WTC11 (cell line): ENCODE results near the gene THUMPD1.

ENCODE experiments used
- CREB1 ChIP-seq: sonication (generic); formaldehyde crosslinking; IDR thresholded peaks from 2 replicates; pipeline ENCODE4 v1.8.0; 2023; ENCODE audit warnings: mild to moderate bottlenecking, missing genetic modification reagents
- CREM ChIP-seq: sonication (generic); formaldehyde crosslinking; IDR thresholded peaks from 2 replicates; pipeline ENCODE4 v1.8.1; 2022; ENCODE audit warnings: mild to moderate bottlenecking, missing genetic modification reagents, moderate library complexity
- ESRRA ChIP-seq: sonication (generic); formaldehyde crosslinking; IDR thresholded peaks from 2 replicates; pipeline ENCODE4 v1.8.1; 2022; ENCODE audit warnings: mild to moderate bottlenecking, missing genetic modification reagents, borderline replicate concordance
- FOXJ3 ChIP-seq: sonication (generic); formaldehyde crosslinking; IDR thresholded peaks from 2 replicates; pipeline ENCODE4 v1.9.0; 2021; ENCODE audit warnings: missing genetic modification reagents, mild to moderate bottlenecking, borderline replicate concordance
- NFYB ChIP-seq: sonication (generic); formaldehyde crosslinking; conservative IDR thresholded peaks from 2 replicates; pipeline ENCODE4 v1.8.0; 2022; ENCODE audit warnings: low read depth, missing genetic modification reagents
- NR3C1 ChIP-seq: sonication (generic); formaldehyde crosslinking; conservative IDR thresholded peaks from 2 replicates; pipeline ENCODE4 v1.8.1; 2023; ENCODE audit warnings: low read depth, mild to moderate bottlenecking, missing genetic modification reagents
- OVOL2 ChIP-seq: fragments of 250-450 bp; sonication (Bioruptor Pico); IDR thresholded peaks from 2 replicates; pipeline ENCODE4 v1.9.0; 2021; ENCODE audit warnings: mild to moderate bottlenecking, borderline replicate concordance
- TP53 ChIP-seq: sonication (generic); formaldehyde crosslinking; IDR thresholded peaks from 2 replicates; pipeline ENCODE4 v1.8.1; 2023; ENCODE audit warnings: mild to moderate bottlenecking, missing genetic modification reagents
- USF2 ChIP-seq: sonication (generic); formaldehyde crosslinking; IDR thresholded peaks from 2 replicates; pipeline ENCODE4 v1.8.1; 2023; ENCODE audit warnings: mild to moderate bottlenecking, missing genetic modification reagents, moderate library complexity
- TF ChIP-seq, protein P1 (sequence below): fragments of 200-600 bp; IDR thresholded peaks from 2 replicates; pipeline ENCODE4 v1.8.0; 2022; ENCODE audit warnings: antibody characterized with exemption
- TF ChIP-seq, protein P2 (sequence below): sonication (generic); formaldehyde crosslinking; IDR thresholded peaks from 2 replicates; pipeline ENCODE4 v1.8.1; 2022; ENCODE audit warnings: mild to moderate bottlenecking, missing genetic modification reagents, moderate library complexity, borderline replicate concordance
- TF ChIP-seq, protein P3 (sequence below): sonication (generic); formaldehyde crosslinking; IDR thresholded peaks from 2 replicates; pipeline ENCODE4 v1.8.0; 2023; ENCODE audit warnings: missing genetic modification reagents
- TF ChIP-seq, protein P4 (sequence below): sonication (generic); formaldehyde crosslinking; IDR thresholded peaks from 2 replicates; pipeline ENCODE4 v1.8.1; 2023; ENCODE audit warnings: mild to moderate bottlenecking, moderate library complexity, missing genetic modification reagents

- TF ChIP-seq, protein P1, sequence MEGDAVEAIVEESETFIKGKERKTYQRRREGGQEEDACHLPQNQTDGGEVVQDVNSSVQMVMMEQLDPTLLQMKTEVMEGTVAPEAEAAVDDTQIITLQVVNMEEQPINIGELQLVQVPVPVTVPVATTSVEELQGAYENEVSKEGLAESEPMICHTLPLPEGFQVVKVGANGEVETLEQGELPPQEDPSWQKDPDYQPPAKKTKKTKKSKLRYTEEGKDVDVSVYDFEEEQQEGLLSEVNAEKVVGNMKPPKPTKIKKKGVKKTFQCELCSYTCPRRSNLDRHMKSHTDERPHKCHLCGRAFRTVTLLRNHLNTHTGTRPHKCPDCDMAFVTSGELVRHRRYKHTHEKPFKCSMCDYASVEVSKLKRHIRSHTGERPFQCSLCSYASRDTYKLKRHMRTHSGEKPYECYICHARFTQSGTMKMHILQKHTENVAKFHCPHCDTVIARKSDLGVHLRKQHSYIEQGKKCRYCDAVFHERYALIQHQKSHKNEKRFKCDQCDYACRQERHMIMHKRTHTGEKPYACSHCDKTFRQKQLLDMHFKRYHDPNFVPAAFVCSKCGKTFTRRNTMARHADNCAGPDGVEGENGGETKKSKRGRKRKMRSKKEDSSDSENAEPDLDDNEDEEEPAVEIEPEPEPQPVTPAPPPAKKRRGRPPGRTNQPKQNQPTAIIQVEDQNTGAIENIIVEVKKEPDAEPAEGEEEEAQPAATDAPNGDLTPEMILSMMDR = no peak
- TF ChIP-seq, protein P2, sequence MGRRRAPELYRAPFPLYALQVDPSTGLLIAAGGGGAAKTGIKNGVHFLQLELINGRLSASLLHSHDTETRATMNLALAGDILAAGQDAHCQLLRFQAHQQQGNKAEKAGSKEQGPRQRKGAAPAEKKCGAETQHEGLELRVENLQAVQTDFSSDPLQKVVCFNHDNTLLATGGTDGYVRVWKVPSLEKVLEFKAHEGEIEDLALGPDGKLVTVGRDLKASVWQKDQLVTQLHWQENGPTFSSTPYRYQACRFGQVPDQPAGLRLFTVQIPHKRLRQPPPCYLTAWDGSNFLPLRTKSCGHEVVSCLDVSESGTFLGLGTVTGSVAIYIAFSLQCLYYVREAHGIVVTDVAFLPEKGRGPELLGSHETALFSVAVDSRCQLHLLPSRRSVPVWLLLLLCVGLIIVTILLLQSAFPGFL = no peak
- TF ChIP-seq, protein P3, sequence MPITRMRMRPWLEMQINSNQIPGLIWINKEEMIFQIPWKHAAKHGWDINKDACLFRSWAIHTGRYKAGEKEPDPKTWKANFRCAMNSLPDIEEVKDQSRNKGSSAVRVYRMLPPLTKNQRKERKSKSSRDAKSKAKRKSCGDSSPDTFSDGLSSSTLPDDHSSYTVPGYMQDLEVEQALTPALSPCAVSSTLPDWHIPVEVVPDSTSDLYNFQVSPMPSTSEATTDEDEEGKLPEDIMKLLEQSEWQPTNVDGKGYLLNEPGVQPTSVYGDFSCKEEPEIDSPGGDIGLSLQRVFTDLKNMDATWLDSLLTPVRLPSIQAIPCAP (CRISPR knock-in tag) = no peak
- TF ChIP-seq NR3C1 = no peak
- TF ChIP-seq USF2 (CRISPR knock-in tag) = no peak
- TF ChIP-seq CREB1 (CRISPR knock-in tag) = no peak
- TF ChIP-seq CREM = no peak
- TF ChIP-seq, protein P4, sequence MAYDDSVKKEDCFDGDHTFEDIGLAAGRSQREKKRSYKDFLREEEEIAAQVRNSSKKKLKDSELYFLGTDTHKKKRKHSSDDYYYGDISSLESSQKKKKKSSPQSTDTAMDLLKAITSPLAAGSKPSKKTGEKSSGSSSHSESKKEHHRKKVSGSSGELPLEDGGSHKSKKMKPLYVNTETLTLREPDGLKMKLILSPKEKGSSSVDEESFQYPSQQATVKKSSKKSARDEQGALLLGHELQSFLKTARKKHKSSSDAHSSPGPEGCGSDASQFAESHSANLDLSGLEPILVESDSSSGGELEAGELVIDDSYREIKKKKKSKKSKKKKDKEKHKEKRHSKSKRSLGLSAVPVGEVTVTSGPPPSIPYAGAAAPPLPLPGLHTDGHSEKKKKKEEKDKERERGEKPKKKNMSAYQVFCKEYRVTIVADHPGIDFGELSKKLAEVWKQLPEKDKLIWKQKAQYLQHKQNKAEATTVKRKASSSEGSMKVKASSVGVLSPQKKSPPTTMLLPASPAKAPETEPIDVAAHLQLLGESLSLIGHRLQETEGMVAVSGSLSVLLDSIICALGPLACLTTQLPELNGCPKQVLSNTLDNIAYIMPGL = no peak
- no peak for TF ChIP-seq NFYB (CRISPR knock-in tag)
- TF ChIP-seq ESRRA (CRISPR knock-in tag) = no peak
- no peak for TF ChIP-seq TP53 (CRISPR knock-in tag)
- no peak for TF ChIP-seq FOXJ3 (CRISPR knock-in tag)
- TF ChIP-seq OVOL2 (CRISPR knock-in tag) = no peak
Observed at GRCh38 chr16:20773679-20774078, 32.1 kb upstream of the THUMPD1 start.
